B cell (primary cell): Measurements from ENCODE around the gene DACT1.

Experiments
- CTCF ChIP-seq: fragments of 200-600 bp; IDR thresholded peaks from one replicate; pipeline ENCODE4 v1.8.0; 2022; ENCODE audit warnings: antibody characterized with exemption, mild to moderate bottlenecking
- EZH2 ChIP-seq: IDR thresholded peaks from 2 replicates; pipeline ENCODE4 v1.6.1; 2012; ENCODE audit warnings: borderline replicate concordance, low read depth, mild to moderate bottlenecking, moderate library complexity, low read length; ENCODE audit not compliant: insufficient read depth, poor library complexity, severe bottlenecking

GRCh38 chr14:58598028-58598803, 39.5 kb upstream of the DACT1 start:
- TF ChIP-seq CTCF (no peak), EZH2 (no peak)
